ENCODE measurements around the gene MFSD12. TPM values are rescaled to one million over a fixed set of nuclear protein-coding genes. Genes with fewer than 3 reads are reported as not detected.

MFSD12 gene
- total RNA-seq, 4 donors from 2014 or later, result 22.1 to 94.1 (median 42.2) TPM

DNA sequence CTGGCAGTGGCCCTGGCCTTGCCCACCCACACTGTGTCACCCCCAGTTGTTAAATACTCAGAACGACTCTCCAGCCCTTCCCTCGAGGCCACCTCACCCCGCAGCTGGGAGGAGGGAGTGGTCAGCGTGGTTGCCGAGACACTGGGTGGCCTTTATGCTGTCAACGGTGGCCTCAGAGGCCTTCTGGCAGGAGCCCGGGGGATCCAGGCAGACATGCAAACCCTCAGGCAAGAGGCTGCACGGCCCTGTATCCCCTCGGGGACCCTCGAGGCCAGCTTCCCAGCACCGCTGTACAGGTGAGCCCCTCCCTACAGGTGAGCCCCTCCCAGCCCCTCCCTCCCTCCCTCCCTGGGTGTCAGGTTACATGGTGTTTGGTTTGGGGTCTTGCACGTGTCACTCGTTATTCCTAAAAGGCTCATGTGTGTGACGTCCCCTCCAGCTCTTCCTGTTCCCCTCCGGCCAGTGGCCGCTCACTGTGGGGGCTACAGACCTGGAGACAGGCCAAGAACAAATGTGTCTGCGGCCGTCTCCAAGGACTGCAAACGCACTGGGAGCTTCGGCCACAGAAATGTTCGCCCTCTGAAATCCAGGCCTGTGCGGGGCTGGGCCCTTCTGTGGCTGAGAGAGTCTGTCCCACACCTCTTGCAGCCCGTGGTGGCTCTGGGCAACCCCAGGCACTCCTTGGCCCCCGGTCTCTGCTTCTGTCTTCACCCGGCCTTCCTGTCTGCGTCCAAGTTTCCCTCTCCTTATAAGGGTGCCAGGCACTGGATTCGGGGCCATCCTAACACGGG, 18.2 kb downstream of the MFSD12 start, which contains the start of gene TEKTIP1:
Gene TEKTIP1, plus strand, starts transcription at position 210 of the 791 bp plus-strand sequence. Its CDS starts 4 bp downstream, at position 214.
- 50 to 61% methylated on average over 2 to 3 of the region's 28 CpGs for WGBS, 2 donors (ENCODE audit: low coverage in 1 of 2)
- Histone ChIP-seq H3K27ac (peak within 1 kb of the TSS in 2 of 4 donors; percentile 37 to 66), H3K4me1 (peaks cover 0 to 28% (median 0%) of the 10 kb centered on the region in 3 donors), H3K36me3 (peaks cover 0 to 57% of the 10 kb centered on the region in 2 donors), H3K27me3 (no peaks in the 10 kb centered on the region), H3K4me3 (no peak within 1 kb of the TSS), H3K9me3 (no peaks in the 10 kb centered on the region)
- no peak for ATAC-seq
- TF ChIP-seq POLR2A (IDR thresholded peaks at IDR 0.05) (no peak), POLR2AphosphoS5 (IDR thresholded peaks at IDR 0.05) (no peak), EP300 (IDR thresholded peaks at IDR 0.05) (no peak)
- TF ChIP-seq, protein P1, sequence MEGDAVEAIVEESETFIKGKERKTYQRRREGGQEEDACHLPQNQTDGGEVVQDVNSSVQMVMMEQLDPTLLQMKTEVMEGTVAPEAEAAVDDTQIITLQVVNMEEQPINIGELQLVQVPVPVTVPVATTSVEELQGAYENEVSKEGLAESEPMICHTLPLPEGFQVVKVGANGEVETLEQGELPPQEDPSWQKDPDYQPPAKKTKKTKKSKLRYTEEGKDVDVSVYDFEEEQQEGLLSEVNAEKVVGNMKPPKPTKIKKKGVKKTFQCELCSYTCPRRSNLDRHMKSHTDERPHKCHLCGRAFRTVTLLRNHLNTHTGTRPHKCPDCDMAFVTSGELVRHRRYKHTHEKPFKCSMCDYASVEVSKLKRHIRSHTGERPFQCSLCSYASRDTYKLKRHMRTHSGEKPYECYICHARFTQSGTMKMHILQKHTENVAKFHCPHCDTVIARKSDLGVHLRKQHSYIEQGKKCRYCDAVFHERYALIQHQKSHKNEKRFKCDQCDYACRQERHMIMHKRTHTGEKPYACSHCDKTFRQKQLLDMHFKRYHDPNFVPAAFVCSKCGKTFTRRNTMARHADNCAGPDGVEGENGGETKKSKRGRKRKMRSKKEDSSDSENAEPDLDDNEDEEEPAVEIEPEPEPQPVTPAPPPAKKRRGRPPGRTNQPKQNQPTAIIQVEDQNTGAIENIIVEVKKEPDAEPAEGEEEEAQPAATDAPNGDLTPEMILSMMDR (IDR thresholded peaks at IDR 0.05), result no peak

DNA sequence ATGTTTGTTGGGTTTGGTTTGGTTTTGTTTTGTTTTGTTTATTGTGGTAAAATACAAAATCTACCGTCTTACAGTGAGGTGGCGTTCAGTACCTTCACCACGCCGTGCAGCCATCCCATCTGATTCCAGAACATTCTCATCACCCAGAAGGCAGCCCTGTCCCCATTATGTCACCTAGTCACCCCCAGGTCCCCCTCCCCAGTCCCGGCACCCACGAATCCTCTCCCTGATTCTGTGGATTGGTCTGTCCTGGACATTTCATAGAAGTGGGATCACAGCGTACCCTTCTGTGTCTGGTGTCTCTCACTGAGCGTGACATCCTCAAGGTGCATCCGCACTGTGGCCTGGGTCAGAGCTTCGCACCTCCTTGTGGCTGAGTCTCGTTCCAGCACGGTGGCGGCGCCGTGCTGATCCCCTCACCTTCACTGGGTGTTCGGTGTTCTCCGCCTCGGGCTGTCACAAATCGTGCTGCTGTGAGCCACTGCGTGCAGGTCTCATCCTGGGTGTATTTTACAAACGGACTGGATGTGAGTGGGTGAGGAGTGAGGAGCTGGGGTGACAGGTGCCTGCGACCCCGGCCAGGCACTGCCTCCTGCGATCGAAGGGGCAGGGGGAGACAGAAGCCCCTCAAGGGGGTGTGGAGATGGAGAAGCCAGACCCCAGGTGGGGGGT, 19.0 kb downstream of the MFSD12 start:
- ATAC-seq, result no peak
- WGBS, 2 donors (ENCODE audit: low coverage in 1 of 2), result 77 to 83% methylated on average over 3 to 16 of the region's 25 CpGs
- Histone ChIP-seq H3K27me3 (no peaks in the 10 kb centered on the region), H3K4me3 (no peak overlapping the region), H3K4me1 (peaks cover 0 to 28% (median 0%) of the 10 kb centered on the region in 3 donors), H3K36me3 (peaks cover 0 to 57% of the 10 kb centered on the region in 2 donors), H3K9me3 (no peaks in the 10 kb centered on the region), H3K27ac (peak overlapping the region in 2 of 4 donors; percentile 37 to 66)
- TF ChIP-seq EP300 (IDR thresholded peaks at IDR 0.05) (no peak), POLR2AphosphoS5 (IDR thresholded peaks at IDR 0.05) (no peak), POLR2A (IDR thresholded peaks at IDR 0.05) (no peak)
- TF ChIP-seq, protein P1 (IDR thresholded peaks at IDR 0.05), result no peak

DNA sequence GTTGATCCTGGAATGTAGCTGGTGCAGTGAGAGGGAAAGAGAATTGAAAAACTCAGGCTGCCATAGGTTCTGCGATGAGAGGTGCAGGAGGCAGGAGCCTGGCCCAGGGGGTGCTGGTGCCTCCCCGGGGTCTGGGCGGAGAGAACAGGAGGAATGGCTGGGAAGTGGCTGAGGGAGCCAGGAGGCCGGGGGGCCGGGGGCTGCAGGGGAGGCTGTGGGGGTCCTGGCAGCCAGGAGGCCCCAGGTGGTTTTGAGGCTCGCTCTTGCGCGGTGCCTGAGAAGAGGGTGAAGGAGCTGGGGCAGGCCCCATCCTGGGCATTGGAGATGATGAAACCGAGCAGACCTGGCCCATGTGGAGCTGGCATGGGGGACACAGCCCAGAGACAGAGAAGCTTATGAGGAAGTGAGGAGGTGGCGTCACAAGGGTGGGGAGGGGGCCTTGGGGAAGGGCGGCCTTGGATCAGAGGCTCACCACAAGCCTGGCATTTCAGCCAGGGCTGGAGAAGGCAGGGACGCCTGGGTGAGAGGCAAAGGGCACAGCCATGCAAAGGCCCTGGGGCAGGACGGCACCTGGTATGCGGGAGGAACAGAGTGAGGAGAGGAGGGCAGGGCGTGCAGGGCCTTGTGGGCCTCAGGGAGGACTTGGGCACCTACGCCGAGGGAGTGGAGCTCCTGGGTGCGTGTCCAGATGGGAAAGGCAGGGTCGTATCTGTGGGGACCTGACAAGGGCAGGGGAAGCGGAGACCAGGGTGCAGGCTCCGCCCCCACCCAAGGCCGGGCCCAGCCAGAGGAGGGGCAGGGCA, 19.7 kb downstream of the MFSD12 start:
- Histone ChIP-seq H3K27ac (peak overlapping the region in 3 of 4 donors; percentile 37 to 66 (median 42)), H3K4me3 (peak overlapping the region in 1 of 2 donors; percentile 16), H3K4me1 (peaks cover 0 to 28% (median 0%) of the 10 kb centered on the region in 3 donors), H3K36me3 (peaks cover 0 to 57% of the 10 kb centered on the region in 2 donors), H3K27me3 (no peaks in the 10 kb centered on the region), H3K9me3 (no peaks in the 10 kb centered on the region)
- 81 to 85% methylated on average over 11 to 14 of the region's 22 CpGs for WGBS, 2 donors (ENCODE audit: low coverage in 1 of 2)
- TF ChIP-seq, protein P1 (IDR thresholded peaks at IDR 0.05), result no peak
- TF ChIP-seq POLR2AphosphoS5 (IDR thresholded peaks at IDR 0.05), result no peak
- TF ChIP-seq POLR2A (IDR thresholded peaks at IDR 0.05), result no peak
- no peak for TF ChIP-seq EP300 (IDR thresholded peaks at IDR 0.05)
- ATAC-seq, result no peak

DNA sequence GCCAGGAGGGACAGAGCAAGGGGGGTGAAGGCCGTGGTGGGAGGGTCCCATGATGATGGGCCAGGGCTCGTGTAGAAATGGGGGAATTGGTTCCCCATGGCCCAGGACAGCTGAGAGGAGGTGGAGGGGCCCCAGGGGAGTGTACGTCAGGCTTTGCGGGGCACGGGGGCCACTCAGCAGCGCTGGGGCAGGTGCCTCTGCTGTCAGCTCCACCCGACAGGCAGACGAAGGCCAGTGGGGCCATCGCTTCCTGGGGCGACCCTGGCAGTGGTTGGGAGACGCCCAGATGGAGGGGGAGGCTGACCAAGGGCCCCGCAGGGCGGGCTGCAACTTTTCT, 20.3 kb downstream of the MFSD12 start:
- no CpG with 5 or more reads among the region's 13 CpGs for WGBS, 2 donors (ENCODE audit: low coverage in 1 of 2)
- ATAC-seq, result peak; percentile 5
- Histone ChIP-seq H3K9me3 (no peaks in the 10 kb centered on the region), H3K27me3 (no peaks in the 10 kb centered on the region), H3K4me1 (peaks cover 0 to 28% (median 0%) of the 10 kb centered on the region in 3 donors), H3K4me3 (peak overlapping the region in 1 of 2 donors; percentile 16), H3K36me3 (peaks cover 0 to 62% of the 10 kb centered on the region in 2 donors), H3K27ac (peak overlapping the region in 3 of 4 donors; percentile 37 to 66 (median 42))
- TF ChIP-seq, protein P1 (IDR thresholded peaks at IDR 0.05), result no peak
- TF ChIP-seq POLR2A (IDR thresholded peaks at IDR 0.05), result no peak
- no peak for TF ChIP-seq POLR2AphosphoS5 (IDR thresholded peaks at IDR 0.05)
- no peak for TF ChIP-seq EP300 (IDR thresholded peaks at IDR 0.05)

Measured in gastroesophageal sphincter (tissue), 4 donors.